HEK293 (cell line): ENCODE results near the gene TMEM19.

Source experiments
- FEZF1 ChIP-seq: fragments of 450-650 bp; formaldehyde crosslinking; IDR thresholded peaks from 2 replicates; pipeline ENCODE4 v1.5.1; 2016; ENCODE audit warnings: missing biosample characterization, missing genetic modification characterization
- GLI2 ChIP-seq: fragments of 450-650 bp; formaldehyde crosslinking; IDR thresholded peaks from 2 replicates; pipeline ENCODE4; 2017; ENCODE audit warnings: missing biosample characterization, missing genetic modification characterization, low read depth, borderline replicate concordance
- MYNN ChIP-seq: fragments of 450-650 bp; formaldehyde crosslinking; IDR thresholded peaks from 2 replicates; pipeline ENCODE4 v1.5.1; 2016; ENCODE audit warnings: missing biosample characterization, missing genetic modification characterization, borderline replicate concordance
- PRDM1 ChIP-seq: fragments of 450-650 bp; formaldehyde crosslinking; IDR thresholded peaks from 2 replicates; pipeline ENCODE4; 2016; ENCODE audit warnings: missing biosample characterization, missing genetic modification characterization
- SETDB1 ChIP-seq: IDR thresholded peaks from one replicate; pipeline ENCODE4 v1.6.1; 2017; ENCODE audit warnings: mild to moderate bottlenecking, low read length, moderate library complexity, mixed read lengths; ENCODE audit not compliant: insufficient read length
- ZEB2 ChIP-seq: fragments of 450-650 bp; formaldehyde crosslinking; IDR thresholded peaks from 2 replicates; pipeline ENCODE4 v1.5.1; 2016; ENCODE audit warnings: missing biosample characterization, missing genetic modification characterization
- ZNF157 ChIP-seq: fragments of 450-650 bp; formaldehyde crosslinking; IDR thresholded peaks from 2 replicates; pipeline ENCODE4 v1.5.1; 2016; ENCODE audit warnings: missing biosample characterization, missing genetic modification characterization
- ZNF174 ChIP-seq: fragments of 450-650 bp; formaldehyde crosslinking; IDR thresholded peaks from 2 replicates; pipeline ENCODE4 v1.5.0; 2017; ENCODE audit warnings: missing biosample characterization, mild to moderate bottlenecking, missing genetic modification characterization
- ZNF2 ChIP-seq: fragments of 450-650 bp; formaldehyde crosslinking; IDR thresholded peaks from 2 replicates; pipeline ENCODE4 v1.5.1; 2016; ENCODE audit warnings: missing biosample characterization, missing genetic modification characterization
- ZNF223 ChIP-seq: fragments of 450-650 bp; formaldehyde crosslinking; IDR thresholded peaks from 2 replicates; pipeline ENCODE4 v1.5.1; 2016; ENCODE audit warnings: missing biosample characterization, missing genetic modification characterization
- ZNF266 ChIP-seq: fragments of 450-650 bp; formaldehyde crosslinking; IDR thresholded peaks from 2 replicates; pipeline ENCODE4 v1.5.1; 2016; ENCODE audit warnings: missing biosample characterization, missing genetic modification characterization, low read depth
- ZNF335 ChIP-seq: fragments of 450-650 bp; formaldehyde crosslinking; conservative IDR thresholded peaks from 2 replicates; pipeline ENCODE4 v1.5.1; 2016; ENCODE audit warnings: missing biosample characterization, missing genetic modification characterization
- ZNF473 ChIP-seq: fragments of 450-650 bp; formaldehyde crosslinking; IDR thresholded peaks from 2 replicates; pipeline ENCODE4 v1.5.1; 2017; ENCODE audit warnings: missing biosample characterization, missing genetic modification characterization
- ZNF530 ChIP-seq: fragments of 450-650 bp; formaldehyde crosslinking; IDR thresholded peaks from 2 replicates; pipeline ENCODE4 v1.5.1; 2016; ENCODE audit warnings: low read depth, missing biosample characterization, missing genetic modification characterization
- ZNF544 ChIP-seq: fragments of 450-650 bp; formaldehyde crosslinking; IDR thresholded peaks from 2 replicates; pipeline ENCODE4 v1.5.0; 2017; ENCODE audit warnings: missing biosample characterization, missing genetic modification characterization
- ZNF560 ChIP-seq: fragments of 450-650 bp; formaldehyde crosslinking; IDR thresholded peaks from 2 replicates; pipeline ENCODE4 v1.5.1; 2017; ENCODE audit warnings: missing biosample characterization, missing genetic modification characterization, borderline replicate concordance
- ZNF571 ChIP-seq: fragments of 450-650 bp; formaldehyde crosslinking; IDR thresholded peaks from 2 replicates; pipeline ENCODE4 v1.5.0; 2017; ENCODE audit warnings: missing biosample characterization, missing genetic modification characterization
- ZNF623 ChIP-seq: fragments of 450-650 bp; formaldehyde crosslinking; IDR thresholded peaks from 2 replicates; pipeline ENCODE4 v1.5.1; 2016; ENCODE audit warnings: missing biosample characterization, missing genetic modification characterization
- ZNF660 ChIP-seq: fragments of 450-650 bp; IDR thresholded peaks from 2 replicates; pipeline ENCODE4 v1.5.1; 2018; ENCODE audit warnings: missing biosample characterization, mild to moderate bottlenecking, missing genetic modification characterization
- ZNF791 ChIP-seq: fragments of 450-650 bp; formaldehyde crosslinking; IDR thresholded peaks from 2 replicates; pipeline ENCODE4 v1.5.1; 2016; ENCODE audit warnings: missing biosample characterization, missing genetic modification characterization
- TF ChIP-seq, protein P1 (sequence below): fragments of 450-650 bp; formaldehyde crosslinking; IDR thresholded peaks from 2 replicates; pipeline ENCODE4 v1.5.1; 2016; ENCODE audit warnings: missing biosample characterization, missing genetic modification characterization
- TF ChIP-seq, protein P2 (sequence below): fragments of 450-650 bp; formaldehyde crosslinking; IDR thresholded peaks from 2 replicates; pipeline ENCODE4 v1.5.1; 2016; ENCODE audit warnings: missing biosample characterization, missing genetic modification characterization
- TF ChIP-seq, protein P3 (sequence below): fragments of 450-650 bp; formaldehyde crosslinking; IDR thresholded peaks from 2 replicates; pipeline ENCODE4 v1.5.1; 2016; ENCODE audit warnings: missing biosample characterization, missing genetic modification characterization
- TF ChIP-seq, protein P4 (sequence below): fragments of 450-650 bp; formaldehyde crosslinking; IDR thresholded peaks from 2 replicates; pipeline ENCODE4 v1.5.1; 2016; ENCODE audit warnings: missing biosample characterization, missing genetic modification characterization
- TF ChIP-seq, protein P5 (sequence below): fragments of 450-650 bp; formaldehyde crosslinking; conservative IDR thresholded peaks from 2 replicates; pipeline ENCODE4 v1.5.1; 2016; ENCODE audit warnings: low read depth, missing biosample characterization, missing genetic modification characterization

Gene TMEM19

DNA sequence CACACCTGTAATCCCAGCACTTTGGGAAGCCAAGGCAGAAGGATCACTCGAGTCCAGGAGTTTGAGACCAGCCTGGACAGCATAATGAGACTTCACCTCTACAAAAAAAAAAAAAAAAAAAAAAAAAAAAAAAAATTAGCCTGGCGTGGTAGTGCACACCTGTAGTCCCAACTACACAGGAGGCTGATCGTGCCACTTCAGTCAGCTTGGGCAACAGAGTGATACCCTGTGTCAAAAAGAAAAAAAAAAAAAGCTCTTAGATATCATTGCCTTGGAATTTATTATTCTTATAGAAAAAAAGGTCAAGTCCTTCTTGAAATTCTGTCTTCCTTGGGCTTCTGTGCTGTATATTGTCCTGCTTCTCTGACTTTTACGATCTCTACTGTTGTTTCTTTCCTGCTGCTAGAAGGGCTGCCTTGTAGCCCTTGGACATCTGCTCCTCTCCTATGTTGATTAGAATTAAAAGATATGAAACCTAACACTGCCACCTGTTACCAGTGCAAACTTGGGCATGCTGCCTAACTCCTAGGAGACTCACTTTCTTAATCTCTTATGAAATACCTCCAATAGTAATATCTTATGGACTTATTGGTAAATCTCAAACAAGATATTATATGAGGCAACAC is 5.7 kb downstream of the TMEM19 start (continued):
- no peak for TF ChIP-seq ZNF2 (tag by site-specific recombination)
- no peak for TF ChIP-seq ZNF473 (tag by site-specific recombination)
- TF ChIP-seq ZNF157 (tag by site-specific recombination), result no peak
- TF ChIP-seq ZNF335, result 0 out of 2 replicates have a peak, but pooled peaks have one; percentile 23
- no peak for TF ChIP-seq ZNF544
- no peak for TF ChIP-seq ZNF660 (tag by site-specific recombination)
- no peak for TF ChIP-seq SETDB1
- no peak for TF ChIP-seq ZNF623 (tag by site-specific recombination)
- TF ChIP-seq, protein P1, sequence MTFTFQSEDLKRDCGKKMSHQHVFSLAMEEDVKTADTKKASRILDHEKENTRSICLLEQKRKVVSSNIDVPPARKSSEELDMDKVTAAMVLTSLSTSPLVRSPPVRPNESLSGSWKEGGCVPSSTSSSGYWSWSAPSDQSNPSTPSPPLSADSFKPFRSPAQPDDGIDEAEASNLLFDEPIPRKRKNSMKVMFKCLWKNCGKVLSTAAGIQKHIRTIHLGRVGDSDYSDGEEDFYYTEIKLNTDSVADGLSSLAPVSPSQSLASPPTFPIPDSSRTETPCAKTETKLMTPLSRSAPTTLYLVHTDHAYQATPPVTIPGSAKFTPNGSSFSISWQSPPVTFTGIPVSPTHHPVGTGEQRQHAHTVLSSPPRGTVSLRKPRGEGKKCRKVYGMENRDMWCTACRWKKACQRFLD (tag by site-specific recombination), result no peak
- no peak for TF ChIP-seq ZNF560 (tag by site-specific recombination)
- no peak for TF ChIP-seq ZNF223
- no peak for TF ChIP-seq ZNF571 (tag by site-specific recombination)
- no peak for TF ChIP-seq ZNF530 (tag by site-specific recombination)
- TF ChIP-seq GLI2, result no peak
- no peak for TF ChIP-seq PRDM1 (tag by site-specific recombination)
- no peak for TF ChIP-seq ZNF174 (tag by site-specific recombination)
- TF ChIP-seq, protein P2, sequence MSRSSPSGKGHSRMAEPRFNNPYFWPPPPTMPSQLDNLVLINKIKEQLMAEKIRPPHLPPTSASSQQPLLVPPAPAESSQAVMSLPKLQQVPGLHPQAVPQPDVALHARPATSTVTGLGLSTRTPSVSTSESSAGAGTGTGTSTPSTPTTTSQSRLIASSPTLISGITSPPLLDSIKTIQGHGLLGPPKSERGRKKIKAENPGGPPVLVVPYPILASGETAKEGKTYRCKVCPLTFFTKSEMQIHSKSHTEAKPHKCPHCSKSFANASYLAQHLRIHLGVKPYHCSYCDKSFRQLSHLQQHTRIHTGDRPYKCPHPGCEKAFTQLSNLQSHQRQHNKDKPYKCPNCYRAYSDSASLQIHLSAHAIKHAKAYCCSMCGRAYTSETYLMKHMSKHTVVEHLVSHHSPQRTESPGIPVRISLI (tag by site-specific recombination), result peak; percentile 98
- peak; percentile 73 for TF ChIP-seq FEZF1 (tag by site-specific recombination)
- TF ChIP-seq, protein P3, sequence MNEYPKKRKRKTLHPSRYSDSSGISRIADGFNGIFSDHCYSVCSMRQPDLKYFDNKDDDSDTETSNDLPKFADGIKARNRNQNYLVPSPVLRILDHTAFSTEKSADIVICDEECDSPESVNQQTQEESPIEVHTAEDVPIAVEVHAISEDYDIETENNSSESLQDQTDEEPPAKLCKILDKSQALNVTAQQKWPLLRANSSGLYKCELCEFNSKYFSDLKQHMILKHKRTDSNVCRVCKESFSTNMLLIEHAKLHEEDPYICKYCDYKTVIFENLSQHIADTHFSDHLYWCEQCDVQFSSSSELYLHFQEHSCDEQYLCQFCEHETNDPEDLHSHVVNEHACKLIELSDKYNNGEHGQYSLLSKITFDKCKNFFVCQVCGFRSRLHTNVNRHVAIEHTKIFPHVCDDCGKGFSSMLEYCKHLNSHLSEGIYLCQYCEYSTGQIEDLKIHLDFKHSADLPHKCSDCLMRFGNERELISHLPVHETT (tag by site-specific recombination), result no peak
- TF ChIP-seq MYNN (tag by site-specific recombination), result no peak
- TF ChIP-seq ZNF266, result no peak
- TF ChIP-seq, protein P4, sequence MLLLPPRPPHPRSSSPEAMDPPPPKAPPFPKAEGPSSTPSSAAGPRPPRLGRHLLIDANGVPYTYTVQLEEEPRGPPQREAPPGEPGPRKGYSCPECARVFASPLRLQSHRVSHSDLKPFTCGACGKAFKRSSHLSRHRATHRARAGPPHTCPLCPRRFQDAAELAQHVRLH (tag by site-specific recombination), result no peak
- no peak for TF ChIP-seq ZEB2 (tag by site-specific recombination)
- TF ChIP-seq ZNF791 (tag by site-specific recombination), result no peak
- TF ChIP-seq, protein P5, sequence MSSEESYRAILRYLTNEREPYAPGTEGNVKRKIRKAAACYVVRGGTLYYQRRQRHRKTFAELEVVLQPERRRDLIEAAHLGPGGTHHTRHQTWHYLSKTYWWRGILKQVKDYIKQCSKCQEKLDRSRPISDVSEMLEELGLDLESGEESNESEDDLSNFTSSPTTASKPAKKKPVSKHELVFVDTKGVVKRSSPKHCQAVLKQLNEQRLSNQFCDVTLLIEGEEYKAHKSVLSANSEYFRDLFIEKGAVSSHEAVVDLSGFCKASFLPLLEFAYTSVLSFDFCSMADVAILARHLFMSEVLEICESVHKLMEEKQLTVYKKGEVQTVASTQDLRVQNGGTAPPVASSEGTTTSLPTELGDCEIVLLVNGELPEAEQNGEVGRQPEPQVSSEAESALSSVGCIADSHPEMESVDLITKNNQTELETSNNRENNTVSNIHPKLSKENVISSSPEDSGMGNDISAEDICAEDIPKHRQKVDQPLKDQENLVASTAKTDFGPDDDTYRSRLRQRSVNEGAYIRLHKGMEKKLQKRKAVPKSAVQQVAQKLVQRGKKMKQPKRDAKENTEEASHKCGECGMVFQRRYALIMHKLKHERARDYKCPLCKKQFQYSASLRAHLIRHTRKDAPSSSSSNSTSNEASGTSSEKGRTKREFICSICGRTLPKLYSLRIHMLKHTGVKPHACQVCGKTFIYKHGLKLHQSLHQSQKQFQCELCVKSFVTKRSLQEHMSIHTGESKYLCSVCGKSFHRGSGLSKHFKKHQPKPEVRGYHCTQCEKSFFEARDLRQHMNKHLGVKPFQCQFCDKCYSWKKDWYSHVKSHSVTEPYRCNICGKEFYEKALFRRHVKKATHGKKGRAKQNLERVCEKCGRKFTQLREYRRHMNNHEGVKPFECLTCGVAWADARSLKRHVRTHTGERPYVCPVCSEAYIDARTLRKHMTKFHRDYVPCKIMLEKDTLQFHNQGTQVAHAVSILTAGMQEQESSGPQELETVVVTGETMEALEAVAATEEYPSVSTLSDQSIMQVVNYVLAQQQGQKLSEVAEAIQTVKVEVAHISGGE (tag by site-specific recombination), result 0 out of 2 replicates have a peak, but pooled peaks have one; percentile 22
